ENCODE data around the gene RPAP3. TPM values are rescaled to one million over a fixed set of nuclear protein-coding genes. Genes with fewer than 3 reads are reported as not detected.

Gene RPAP3
- total and polyA plus RNA-seq, 9 of the 15 experiments (the other 6 are each of a cell fraction or from before 2014, with no cell fraction given) = 40.0 to 92.1 (median 54.1) TPM

DNA sequence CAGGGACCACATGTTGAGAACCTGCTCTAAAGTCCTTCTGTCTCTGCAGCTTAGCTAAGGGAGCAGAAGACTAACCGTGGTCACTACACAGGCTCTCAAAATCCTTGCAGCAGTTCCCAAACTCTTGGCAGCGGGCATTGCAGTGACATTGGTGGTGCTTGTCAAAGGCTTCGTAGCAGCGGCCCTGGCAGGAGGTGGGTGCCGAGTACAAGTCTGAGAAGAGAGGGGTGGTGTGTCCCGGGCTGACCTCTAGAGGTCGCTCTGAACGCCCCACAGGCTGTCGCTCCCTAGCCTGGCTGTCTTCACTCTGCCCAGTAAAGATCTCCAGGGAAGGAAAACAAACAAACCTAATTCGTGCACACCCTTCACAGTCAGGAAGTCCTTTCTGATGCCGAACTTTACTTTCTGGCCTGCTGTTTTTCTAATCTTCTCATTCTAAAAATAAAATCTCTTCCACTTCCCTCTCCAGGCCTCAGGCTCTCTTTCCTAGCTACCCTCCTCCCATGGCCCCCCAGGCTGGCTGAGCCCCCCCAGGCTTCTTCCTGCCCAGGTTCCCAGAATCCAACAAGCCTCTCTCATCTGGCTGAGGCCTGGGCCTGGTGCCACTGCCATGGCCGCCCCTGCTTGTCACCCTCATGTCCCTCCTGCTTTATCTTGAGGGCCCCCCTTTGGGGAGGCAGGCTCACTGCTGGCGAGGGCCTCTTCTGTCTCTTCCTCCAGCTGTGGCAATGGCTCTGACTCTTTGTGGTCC lies 11.8 kb upstream of the RPAP3 start:
- no TSS peak for BruUV-seq (replicated peaks)
- Histone ChIP-seq H4K20me1 (replicated peaks; ENCODE audit: control insufficient read depth, insufficient read depth, low read length) (no peaks in the 10 kb centered on the region; the same call in 1 of the 2 replicates), H3K27ac (ENCODE audit: extremely low read depth, low read depth, low read length) (no peak overlapping the region), H3K79me2 (ENCODE audit: control insufficient read depth, insufficient read depth, low read length) (no peaks in the 10 kb centered on the region), H3K4me2 (ENCODE audit: insufficient read depth, low read length) (no peak overlapping the region), H3K9me3 (replicated peaks; ENCODE audit: control insufficient read depth, insufficient read depth, low read depth, low read length) (no peaks in the 10 kb centered on the region), H3K9me1 (ENCODE audit: control insufficient read depth, insufficient read depth, low read length) (no peaks in the 10 kb centered on the region), H3K9ac (ENCODE audit: insufficient read depth in 1 of 2, low read depth in 2 of 2, low read length in 2 of 2) (peak overlapping the region in 1 of 2 experiments; percentile 62; a peak in 1 of 4 replicates), H3K27me3 (ENCODE audit: control insufficient read depth in 2 of 2, insufficient read depth in 2 of 2, low read length in 2 of 2) (no peaks in the 10 kb centered on the region), H3K36me3 (ENCODE audit: control insufficient read depth, insufficient read depth, low read length) (no peaks in the 10 kb centered on the region), H3K4me1 (replicated peaks in 1 of 2; ENCODE audit: control insufficient read depth in 2 of 2, insufficient read depth in 2 of 2, low read length in 2 of 2) (peaks cover 3 to 4% of the 10 kb centered on the region in 2 experiments; a peak in 4 of 5 replicates), H3K4me3 (no peak overlapping the region), H2AFZ (ENCODE audit: low read depth, low read length) (peak overlapping the region; percentile 17; the same call in 1 of the 2 replicates)
- 17% methylated on average over 13 of the region's 13 CpGs for WGBS (ENCODE audit: insufficient coverage, low coverage, missing lambda C conversion rate)
- DNase-seq (ENCODE audit: extremely low read depth in 1 of 4, low spot score in 3 of 4) (peak; percentile 76 to 90 (median 78)), FAIRE-seq (peak; percentile 87), ATAC-seq (peak; percentile 95)
- ChIA-PET POLR2A (interaction anchor here (0.8 to 1.2 kb wide), 2 partner anchors 19 to 23 kb away, joined by 3 read pairs; no protein-coding TSS in a partner anchor), CTCF (ENCODE audit: low intra/inter-chr PET ratio) (interaction anchor here (0.6 to 1.8 kb wide), 7 partner anchors 41 to 472 kb away, joined by 3 to 10 read pairs (median 3); partner anchors contain the start of gene RAPGEF3)
- in situ Hi-C loops (cut with MboI) = loop anchor here (10.0 kb wide), 1 partner anchor 57 kb away; the partner anchor contains the start of gene SLC48A1
- intact Hi-C loops (cut with micrococcal nuclease) = loop anchor here (2.0 to 10.0 kb wide), 2 partner anchors 25 to 447 kb away; no protein-coding TSS in a partner anchor
- TF ChIP-seq TFAP4 (CRISPR knock-in tag; IDR thresholded peaks at IDR 0.05; ENCODE audit: borderline replicate concordance) = no peak; the same call in 1 of the 2 replicates
- TF ChIP-seq SMC3 (conservative IDR thresholded peaks at IDR 0.05; ENCODE audit: insufficient read depth, low read depth, low read length) = peak; percentile 54
- peak in 1 of 2 experiments; percentile 30; a peak in 1 of 4 replicates for TF ChIP-seq MAZ (CRISPR knock-in tag; conservative IDR thresholded peaks at IDR 0.05 in 1 of 2, IDR thresholded peaks at IDR 0.05 in 1 of 2)
- no peak for TF ChIP-seq CBFA2T2 (conservative IDR thresholded peaks at IDR 0.05)
- TF ChIP-seq ZNF133 (CRISPR knock-in tag; IDR thresholded peaks at IDR 0.05) = no peak
- TF ChIP-seq, protein P1, sequence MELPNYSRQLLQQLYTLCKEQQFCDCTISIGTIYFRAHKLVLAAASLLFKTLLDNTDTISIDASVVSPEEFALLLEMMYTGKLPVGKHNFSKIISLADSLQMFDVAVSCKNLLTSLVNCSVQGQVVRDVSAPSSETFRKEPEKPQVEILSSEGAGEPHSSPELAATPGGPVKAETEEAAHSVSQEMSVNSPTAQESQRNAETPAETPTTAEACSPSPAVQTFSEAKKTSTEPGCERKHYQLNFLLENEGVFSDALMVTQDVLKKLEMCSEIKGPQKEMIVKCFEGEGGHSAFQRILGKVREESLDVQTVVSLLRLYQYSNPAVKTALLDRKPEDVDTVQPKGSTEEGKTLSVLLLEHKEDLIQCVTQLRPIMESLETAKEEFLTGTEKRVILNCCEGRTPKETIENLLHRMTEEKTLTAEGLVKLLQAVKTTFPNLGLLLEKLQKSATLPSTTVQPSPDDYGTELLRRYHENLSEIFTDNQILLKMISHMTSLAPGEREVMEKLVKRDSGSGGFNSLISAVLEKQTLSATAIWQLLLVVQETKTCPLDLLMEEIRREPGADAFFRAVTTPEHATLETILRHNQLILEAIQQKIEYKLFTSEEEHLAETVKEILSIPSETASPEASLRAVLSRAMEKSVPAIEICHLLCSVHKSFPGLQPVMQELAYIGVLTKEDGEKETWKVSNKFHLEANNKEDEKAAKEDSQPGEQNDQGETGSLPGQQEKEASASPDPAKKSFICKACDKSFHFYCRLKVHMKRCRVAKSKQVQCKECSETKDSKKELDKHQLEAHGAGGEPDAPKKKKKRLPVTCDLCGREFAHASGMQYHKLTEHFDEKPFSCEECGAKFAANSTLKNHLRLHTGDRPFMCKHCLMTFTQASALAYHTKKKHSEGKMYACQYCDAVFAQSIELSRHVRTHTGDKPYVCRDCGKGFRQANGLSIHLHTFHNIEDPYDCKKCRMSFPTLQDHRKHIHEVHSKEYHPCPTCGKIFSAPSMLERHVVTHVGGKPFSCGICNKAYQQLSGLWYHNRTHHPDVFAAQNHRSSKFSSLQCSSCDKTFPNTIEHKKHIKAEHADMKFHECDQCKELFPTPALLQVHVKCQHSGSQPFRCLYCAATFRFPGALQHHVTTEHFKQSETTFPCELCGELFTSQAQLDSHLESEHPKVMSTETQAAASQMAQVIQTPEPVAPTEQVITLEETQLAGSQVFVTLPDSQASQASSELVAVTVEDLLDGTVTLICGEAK (IDR thresholded peaks at IDR 0.05) = no peak
- TF ChIP-seq, protein P1 (CRISPR knock-in tag; IDR thresholded peaks at IDR 0.05) = no peak
- TF ChIP-seq JUND (IDR thresholded peaks at IDR 0.05; ENCODE audit: borderline replicate concordance, low read depth, low read length) = peak; percentile 38; the same call in 1 of the 2 replicates
- no peak for TF ChIP-seq JUND (tag; IDR thresholded peaks at IDR 0.05; ENCODE audit: borderline replicate concordance, low read depth, low read length)

Data from K562 (cell line).